Activated T-helper 1 cell treated with anti-CD3 and anti-CD28 coated beads, Interleukin-2, amount 50 U/mL, for 16 hours (primary cell): ENCODE data around the gene FSTL5.
"Not testable (repeated sequence)": the region's sequence is repeated elsewhere in the genome, so short reads cannot be mapped to it uniquely, and the experiment has no call there.

Experiments used
- DNase-seq, 2 donors: peaks; one replicate each; pipeline ENCODE4 v3.0.0-alpha.2; 2020; ENCODE audit warnings: low read depth in 1 of 2, low spot score in 1 of 2

Gene FSTL5

DNA sequence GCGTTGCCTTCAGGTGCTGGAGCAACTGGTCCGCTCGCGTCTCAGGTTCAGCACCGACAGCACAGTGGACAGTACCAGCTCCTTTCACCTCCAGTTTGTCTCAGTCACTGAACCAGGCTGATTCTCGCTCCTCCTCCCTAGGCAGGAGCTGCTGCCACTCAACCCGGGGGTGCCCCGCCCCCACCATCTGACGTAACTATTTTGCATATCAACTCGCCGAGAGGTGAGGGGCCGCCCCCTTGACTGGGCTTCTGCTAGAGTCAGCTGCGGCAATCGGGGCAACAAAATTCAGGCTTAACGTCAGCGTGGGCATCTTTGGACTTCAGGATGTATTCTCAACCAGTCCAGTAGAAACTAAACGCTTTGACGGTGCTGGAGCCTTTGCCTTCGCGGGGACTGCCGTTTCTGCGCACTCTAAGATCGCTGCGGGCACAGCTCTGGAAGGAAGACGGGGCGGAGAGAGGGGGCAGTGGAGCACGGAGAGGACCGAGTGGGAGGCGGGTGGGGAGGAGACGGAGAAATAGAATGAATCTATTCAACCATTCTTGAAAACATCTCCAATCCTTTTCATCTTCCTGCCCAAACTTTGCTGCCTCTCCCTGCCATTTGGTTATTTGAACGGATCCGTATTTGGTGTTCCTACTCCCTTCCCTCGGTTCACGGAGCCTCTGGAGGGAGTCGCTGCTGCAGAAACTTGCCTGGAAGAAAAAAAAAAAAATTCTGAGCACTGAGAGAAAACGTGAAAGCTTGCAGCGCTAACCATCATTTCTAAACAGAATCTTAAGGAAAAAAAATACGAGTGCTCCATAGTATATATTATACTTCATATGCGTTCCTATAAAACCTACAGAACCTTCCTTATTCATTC lies at the start of gene FSTL5:
TSS of gene FSTL5 (minus strand) at position 109 of the 868 bp plus-strand sequence. CDS start 52,604 bp downstream, outside the sequence.
- DNase-seq = no peak

DNA sequence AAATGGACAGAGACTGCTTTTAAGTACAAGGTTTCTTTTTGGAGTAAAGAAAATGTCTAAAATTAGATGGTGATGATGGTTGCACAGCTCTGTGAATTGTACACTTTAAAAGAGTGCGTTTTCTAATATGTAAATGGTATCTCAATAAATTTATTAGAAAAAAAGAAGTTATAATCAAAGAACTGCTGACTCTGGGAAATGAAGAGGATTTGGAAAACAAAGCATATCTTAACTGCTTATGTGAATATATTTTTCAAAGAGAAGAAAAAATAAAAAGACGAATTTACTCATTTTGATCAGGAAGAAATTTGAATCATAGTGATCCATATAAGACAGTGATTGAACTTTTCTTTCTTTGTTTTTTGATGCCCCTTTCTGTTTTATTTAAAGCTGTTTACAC lies 45.9 kb upstream of the FSTL5 start:
- no peak for DNase-seq

DNA sequence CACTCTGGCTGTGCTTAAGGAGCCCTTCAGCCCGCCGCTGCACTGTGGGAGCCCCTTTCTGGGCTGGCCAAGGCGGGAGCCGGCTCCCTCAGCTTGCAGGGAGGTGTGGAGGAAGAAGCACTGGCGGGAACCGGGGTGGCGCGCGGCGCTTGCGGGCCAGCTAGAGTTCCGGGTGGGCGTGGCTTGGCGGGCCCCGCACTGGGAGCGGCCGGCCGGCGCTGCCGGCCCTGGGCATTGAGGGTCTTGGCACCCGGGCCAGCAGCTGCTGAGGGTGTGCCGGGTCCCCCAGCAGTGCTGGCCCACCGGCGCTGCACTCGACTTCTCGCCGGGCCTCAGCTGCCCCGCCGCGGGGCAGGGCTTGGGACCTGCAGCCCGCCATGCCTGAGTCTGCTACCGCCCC lies 39.7 kb upstream of the FSTL5 start:
- not testable (repeated sequence) for DNase-seq

DNA sequence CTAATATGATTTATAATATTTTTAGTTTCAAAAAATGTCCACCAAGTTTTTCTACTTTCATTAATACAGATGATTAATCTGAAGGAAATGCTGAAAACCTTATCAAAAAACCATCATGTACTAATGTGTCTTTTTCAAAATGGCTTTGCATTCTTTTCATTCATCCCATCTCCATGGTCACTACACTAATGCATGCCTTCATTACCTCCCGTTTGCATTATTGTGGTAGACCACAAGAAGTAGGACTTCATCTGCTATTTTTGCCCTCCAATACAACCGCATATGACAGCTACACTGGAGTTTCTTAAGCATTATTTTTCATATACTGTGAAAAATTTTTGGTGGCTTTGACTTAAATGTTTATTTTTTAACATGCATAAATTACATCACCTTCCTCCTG lies 37.9 kb upstream of the FSTL5 start:
- DNase-seq = no peak

DNA sequence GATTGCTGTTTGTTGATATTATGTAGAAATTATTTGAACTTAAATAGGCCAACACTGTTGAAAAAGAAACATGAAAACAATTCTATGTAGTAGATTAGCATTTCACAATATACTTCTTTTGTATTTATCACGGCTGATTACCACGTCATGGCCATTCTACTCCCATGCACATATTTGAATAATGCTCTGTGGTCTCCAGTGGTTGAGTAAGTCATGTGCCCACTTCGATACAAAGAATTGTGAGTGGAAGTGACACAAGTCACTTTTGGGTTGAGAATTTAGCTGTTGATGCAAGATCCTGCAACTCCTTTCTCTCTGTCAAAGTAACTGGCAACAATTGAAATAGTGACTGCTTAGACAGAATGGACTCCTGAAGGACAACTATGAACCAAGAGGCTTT lies 6.7 kb upstream of the FSTL5 start:
- no peak for DNase-seq

DNA sequence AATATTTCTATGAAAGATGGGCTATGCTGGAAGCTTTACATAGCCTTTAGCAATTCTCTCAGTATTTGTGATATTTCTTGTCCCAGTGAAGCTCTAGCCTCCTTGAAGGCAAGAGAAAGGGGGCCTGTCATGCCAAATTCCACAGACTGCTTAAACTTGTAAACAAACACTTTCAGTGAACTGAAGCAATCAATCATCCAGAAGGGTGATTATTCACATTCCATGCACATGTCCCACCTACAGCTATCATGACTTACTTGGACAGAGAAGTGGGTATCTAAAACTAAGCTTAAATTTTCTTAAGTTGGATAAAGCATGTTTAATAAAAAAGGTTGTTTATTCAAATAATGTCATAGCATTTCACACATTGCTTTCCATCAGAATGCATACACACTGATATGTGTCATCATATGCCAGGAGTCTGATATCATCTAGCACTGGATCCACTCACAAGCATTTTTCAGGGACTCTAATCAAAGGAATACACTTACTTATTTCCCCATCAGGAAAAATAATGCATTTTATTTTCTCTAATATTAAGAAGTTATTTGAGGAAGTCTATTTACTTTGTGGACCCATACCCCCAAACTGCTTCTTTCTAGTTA lies 1.2 kb upstream of the FSTL5 start:
- DNase-seq = no peak

DNA sequence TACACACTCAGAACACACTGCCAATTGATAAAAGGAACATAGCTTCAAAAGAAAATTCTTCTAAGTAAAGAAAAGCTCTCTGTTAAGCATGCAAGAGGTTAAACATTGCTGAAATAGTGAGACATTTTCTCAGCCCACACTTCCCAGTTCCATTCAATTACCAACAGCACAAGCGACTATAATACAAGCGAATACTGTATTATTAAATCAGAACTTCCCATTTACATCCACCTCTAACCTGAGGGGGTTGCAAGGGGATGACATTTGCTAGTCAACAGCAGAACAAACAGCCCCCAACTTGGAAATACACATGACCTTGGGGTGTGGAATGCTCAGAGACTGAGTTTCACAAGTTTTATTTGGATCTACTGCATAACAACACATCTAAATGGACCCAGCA lies 1.1 kb downstream of the FSTL5 start:
- DNase-seq = no peak

DNA sequence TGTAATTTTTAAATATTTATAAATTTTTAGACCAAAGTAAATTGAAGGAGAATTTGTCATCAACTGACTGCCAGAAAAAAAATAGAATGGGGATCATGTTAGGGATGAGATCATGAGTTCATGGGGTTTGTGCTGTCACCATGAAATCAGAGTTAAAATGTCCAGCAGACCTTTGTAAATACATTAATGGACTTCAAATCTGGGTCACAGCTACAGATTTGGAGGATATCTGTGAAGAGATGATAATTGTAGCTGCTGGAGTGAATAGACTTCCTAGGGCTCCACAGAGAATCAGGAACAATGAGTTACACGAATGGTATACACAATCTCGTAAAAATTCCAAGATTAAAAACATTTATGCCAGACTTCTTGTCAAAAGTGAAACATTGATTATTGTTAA lies 6.6 kb downstream of the FSTL5 start:
- no peak for DNase-seq

DNA sequence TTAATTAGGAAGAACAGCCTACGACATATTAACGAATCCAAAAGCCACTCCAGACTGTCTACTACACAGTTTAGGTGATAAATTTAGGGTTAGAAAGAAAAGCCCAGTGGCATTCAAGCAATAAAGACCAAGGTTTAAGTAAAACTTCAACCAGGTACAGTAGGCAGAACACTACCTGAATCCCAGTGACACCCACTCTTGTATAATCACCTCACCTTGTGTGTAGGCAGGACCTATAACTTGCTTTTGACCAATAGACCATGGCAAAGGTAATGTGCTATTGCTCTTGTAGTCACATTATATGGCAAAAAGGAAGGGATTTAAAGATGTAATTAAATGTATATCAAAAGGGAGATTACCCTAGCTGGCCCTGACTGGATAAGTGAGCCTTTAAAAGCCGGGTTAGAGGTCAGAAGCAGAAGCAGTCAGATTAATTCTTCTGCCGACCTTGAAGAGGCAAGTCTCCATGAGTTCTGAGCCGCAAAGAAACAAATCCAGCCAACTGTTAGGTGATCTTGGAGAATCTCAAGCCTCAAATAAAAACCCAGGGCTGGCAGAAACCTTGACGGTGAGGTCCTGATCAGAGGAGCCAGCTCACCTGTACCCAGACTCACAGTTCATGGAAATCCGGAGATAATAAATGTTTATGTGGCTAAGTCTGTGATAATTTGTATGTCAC lies 8.8 kb downstream of the FSTL5 start:
- no peak for DNase-seq

DNA sequence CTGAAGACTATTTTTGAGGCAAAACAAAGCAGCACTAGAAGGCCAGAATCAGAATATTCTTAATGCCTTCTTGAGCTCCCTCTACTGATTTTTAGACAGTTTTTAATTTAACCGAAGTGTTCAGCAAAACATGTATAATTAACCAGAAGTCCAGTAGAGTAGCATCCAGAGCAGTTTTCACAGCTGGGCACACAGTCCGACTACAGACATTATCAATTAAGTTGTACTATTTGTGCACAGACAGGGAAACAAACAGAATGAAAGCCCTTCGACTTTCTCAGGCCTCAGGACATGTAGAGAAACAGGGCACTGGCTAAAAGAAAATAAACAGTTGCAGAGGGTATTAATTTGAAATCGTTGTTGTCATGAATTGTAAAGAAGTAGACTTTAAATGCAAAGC lies 11.9 kb downstream of the FSTL5 start:
- no peak for DNase-seq

DNA sequence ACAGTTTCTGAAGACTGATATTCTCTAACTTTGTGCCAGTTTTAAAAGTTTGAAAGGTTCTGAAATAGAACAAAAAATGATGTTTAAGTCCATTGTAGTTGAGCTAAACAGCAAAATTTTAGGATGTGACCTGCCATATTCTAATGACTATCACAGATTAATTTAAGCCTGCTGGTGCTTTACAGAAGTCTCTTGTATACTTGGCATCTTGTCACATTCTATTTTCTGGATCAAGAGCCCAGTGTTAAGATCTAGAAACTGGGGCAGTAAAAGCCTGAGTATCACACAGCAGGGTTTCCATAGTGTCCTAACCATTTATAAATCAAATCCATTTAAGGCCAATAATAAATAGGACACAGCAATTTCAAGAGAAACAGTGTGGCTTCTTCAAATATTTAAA lies 12.4 kb downstream of the FSTL5 start:
- DNase-seq = no peak

DNA sequence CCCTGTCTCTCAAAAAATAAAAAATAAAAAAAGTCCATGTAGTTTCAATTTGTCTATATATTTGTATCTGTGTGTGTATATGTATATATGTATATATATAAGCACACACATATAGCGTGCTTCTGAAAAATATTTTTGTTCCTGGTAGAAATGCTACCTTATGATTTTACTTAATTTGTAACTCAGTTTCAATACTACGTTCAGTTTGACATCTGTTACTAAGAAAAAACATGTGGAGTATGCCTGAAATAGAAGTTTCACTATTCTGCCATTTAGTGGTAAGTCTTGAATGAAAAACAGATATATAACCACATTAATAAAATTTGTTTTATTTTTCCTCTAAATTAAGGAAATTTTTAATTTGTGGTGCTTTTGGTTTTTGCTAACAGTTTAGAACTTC lies 14.2 kb downstream of the FSTL5 start:
- DNase-seq = no peak

DNA sequence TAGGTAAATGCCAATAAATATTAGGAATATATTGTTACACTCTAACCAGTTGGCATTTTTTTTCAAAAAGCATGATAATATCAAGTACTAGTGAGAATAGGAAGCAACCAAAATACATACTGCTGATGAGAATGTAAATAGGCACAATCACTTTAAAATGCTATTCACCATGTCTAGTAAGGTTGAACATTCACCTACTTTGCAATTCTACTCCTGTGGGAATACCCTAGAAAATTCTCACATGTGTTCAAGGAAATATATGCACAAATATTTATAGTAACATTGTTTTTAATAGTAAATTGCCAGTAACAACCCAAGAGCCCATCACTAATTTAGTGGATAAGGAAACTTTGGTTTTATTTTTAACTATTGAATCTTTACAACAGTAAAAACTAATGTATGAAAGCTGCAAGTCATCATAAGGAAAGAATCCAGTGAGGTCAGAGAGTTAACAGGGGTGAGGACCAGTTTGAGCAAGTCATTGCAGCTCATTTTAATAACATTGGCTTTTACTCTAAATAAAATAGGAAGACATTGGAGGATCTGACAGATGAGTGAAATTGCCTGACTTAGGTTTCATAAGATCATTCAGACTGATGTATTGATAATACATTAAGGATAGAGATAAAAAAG lies 23.6 kb downstream of the FSTL5 start:
- no peak for DNase-seq

DNA sequence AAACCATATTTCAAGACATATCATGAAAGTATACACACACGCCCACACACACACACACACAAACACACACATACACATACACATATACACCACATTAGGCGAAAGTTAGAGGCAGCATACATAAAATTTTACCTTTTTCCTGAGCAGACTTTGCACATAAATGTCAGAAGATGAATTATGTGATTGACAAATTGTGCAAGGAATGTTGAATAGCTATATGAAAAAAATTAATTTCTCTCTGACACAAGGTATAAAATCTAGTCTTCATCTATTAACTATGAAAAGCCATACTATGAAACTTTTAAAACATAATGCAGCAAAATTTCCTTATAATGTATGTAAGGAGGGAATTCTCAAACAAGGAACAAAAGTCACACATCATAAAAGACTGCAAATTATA lies 24.4 kb downstream of the FSTL5 start:
- no peak for DNase-seq

DNA sequence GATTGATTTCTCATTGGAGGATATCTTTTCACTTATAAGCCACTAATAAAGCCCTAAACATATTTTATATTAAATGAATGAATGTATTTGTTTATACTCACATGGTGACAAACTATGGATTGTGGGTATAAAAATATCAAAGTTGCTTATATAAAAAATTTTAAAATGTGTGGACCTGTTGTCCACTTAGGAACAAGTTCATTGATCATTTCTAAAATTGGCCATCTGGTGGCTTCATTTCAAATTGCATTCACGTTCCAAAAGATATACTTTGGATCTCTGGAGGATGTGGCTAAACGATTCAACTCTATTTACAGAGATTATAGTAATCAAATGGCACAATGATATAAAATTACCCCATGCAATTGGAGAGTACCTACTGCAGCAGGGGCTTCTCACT lies 32.5 kb downstream of the FSTL5 start:
- DNase-seq = no peak

DNA sequence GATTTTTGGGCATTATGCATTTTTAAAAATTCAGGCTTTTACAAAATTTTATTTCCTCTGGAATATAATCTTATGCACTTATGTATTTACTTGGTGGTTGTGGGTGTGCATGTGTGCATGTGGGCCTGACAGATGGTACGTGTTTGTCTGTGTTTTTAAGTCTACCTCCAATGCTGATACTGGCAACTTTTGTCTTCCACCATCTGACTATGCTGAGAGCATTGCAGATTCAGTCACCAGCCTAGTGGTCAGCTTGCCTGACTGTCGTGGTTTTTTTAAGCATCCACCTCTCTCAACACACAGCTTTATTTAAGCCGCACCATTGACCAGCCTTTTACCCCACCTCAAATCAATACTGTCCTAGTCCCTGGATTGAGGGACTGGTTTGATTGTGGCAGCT lies 37.1 kb downstream of the FSTL5 start:
- DNase-seq = no peak

DNA sequence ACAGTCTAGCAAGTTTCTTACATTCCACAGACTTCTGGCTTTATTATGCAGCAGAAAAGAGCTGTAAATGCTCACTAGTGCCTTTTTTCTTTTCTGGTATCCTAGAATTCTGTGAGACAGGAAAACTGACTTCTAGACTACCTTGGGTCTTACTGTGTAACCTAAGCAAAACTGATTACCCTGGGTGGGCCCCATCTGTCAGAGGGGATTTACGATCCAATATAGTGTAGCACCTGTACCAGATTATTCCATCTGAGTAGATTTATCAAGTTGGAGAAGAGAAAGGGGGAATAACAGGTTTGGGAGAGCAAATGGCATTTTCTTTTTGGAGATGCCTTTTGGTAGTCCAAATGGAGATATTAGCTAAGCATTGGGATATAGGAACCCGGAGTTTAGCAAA lies 46.7 kb downstream of the FSTL5 start:
- no peak for DNase-seq

DNA sequence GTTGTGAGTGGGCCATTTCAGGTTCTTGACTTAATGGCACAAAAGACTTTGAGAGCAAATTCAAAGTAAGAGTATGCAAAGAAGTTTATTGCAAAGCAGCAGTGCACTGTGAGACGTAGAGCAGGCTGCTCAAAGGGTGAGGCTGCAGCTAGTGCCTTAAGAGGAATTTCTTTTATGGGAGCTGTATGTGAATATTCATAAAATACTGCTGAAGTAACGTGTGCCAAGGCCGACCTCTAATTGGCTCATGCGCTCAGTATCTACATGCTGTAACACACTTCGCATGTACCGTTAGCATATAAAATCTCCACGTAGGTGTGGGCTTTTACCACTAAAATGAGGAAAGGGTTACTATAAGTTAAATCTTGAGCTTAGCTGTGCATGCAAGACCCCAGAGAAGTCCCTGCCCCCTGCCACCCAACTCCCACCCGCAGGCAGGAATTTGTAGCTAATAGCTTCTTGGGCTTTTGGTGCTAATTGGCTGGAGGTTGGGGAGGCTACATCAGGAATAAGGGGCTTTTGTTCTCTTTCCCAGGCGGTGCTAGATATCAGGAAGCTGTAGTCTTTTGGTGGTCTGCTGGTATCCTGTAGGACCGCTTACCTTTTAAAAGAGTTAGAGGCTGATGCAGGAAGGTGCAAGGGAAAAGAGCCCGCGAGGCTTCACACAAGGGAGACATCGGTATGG lies 47.6 kb downstream of the FSTL5 start:
- DNase-seq = no peak

DNA sequence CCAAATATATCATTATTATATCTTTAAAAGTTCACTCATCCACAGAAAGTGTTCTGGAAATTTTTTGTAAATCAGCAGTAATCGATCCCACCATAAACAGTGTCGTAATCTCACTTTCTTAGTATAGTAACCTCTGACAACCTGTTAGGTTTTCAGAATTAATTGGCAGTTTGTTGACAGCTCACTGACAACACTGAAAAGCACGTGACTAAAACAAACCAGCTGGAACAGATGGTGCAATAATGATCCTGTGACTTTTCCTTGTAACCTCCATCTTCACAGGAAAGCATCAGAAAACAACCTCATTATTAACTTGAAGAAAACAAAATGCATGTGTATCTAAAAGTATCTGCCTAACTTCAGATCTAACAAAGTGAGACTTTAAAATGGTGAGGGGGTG lies 48.5 kb downstream of the FSTL5 start:
- no peak for DNase-seq

DNA sequence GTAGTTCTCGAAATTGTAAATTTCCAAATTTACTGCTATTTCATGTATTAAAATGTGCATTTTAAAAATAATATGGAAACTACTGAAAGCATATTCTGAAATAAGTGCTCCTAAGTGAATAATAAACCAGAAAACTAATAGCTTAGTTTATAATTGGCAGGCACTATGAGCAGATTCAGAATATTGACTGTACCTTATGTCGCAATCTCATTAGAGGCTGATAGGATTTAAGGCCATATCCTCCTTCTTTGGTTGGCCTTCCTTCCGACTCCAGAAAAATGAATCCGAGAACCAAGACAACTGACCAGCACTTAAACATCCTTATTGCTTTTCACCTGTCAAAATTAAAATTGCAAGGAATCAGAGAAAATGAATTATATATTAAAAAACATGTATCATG lies 52.7 kb downstream of the FSTL5 start:
- DNase-seq = no peak

DNA sequence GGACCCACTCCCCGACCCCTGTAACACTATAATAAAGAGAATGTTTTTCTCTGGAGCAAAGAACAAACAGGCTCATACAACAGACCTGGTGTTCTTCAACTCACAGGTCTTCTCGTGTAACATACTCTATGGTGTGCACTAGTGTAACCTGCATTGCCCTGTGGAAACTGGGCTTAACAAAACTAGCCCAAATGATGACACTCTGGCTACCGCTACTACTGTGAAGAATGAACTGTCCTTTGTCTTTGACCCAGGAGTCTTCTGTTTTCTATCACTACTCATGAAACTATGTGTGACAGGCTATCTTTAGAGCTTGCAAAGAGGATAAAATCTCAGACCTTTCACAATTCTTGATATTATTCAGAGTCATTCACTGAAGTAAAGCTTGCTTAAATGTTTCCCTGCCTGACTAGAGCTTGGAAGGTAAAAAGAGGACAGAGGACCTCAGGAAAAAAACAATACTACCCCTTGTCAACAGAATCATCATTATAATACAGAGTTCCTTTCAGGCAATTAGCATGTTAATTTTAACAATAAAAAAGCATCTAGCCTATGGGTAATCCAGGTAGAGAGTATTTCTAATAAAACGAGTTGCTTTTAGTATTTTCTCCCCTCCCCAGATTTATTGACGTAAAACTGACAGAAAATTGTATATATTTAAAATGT lies 59.2 kb downstream of the FSTL5 start:
- no peak for DNase-seq
